ENCODE measurements around the gene UNC119B.
"Not testable (repeated sequence)": the region's sequence is repeated elsewhere in the genome, so short reads cannot be mapped to it uniquely, and the experiment has no call there.

Gene UNC119B

DNA sequence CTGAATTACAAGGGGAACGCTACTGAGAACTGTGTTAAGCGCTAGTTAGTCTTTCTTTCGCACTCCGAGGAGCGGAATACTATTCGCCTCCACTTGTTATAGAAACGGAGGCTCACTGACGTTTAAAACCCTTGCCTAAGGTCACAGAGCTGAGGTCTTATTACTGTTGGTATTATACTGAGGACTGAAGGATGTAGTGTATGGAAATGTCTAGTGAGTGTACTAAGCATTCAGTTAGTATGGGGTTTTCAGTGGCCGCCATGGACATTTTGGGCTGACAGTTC lies 16.2 kb downstream of the UNC119B start:
- TF ChIP-seq, protein P1, sequence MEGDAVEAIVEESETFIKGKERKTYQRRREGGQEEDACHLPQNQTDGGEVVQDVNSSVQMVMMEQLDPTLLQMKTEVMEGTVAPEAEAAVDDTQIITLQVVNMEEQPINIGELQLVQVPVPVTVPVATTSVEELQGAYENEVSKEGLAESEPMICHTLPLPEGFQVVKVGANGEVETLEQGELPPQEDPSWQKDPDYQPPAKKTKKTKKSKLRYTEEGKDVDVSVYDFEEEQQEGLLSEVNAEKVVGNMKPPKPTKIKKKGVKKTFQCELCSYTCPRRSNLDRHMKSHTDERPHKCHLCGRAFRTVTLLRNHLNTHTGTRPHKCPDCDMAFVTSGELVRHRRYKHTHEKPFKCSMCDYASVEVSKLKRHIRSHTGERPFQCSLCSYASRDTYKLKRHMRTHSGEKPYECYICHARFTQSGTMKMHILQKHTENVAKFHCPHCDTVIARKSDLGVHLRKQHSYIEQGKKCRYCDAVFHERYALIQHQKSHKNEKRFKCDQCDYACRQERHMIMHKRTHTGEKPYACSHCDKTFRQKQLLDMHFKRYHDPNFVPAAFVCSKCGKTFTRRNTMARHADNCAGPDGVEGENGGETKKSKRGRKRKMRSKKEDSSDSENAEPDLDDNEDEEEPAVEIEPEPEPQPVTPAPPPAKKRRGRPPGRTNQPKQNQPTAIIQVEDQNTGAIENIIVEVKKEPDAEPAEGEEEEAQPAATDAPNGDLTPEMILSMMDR (IDR thresholded peaks at IDR 0.05; ENCODE audit: low read depth, low read length, missing control alignments) = no peak
- in situ Hi-C loops (cut with HindIII; ENCODE audit: low sequenced_read_pairs) = no loop called here
- peak overlapping the region; percentile 59 for H3K4me3 ChIP-seq (ENCODE audit: low read depth, low read length)
- no peak for DNase-seq (ENCODE audit: low read depth)

DNA sequence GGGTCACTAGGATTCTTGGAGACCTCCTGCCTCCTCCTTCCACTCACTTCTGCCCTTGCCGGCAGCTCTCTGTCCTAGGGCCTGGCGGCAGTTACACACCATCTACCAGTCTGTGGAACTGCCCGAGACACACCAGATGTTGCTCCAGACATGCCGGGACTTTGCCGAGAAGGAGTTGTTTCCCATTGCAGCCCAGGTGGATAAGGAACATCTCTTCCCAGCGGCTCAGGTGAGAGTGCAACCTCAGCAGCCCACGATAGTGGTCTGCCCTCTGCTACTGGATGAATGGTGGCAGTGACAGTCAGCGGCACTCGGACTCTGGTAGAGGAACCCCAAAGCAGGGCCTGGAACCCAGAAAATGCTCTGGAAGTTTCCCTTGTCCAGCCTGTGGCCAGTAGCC lies 16.7 kb downstream of the UNC119B start:
- H3K4me3 ChIP-seq (ENCODE audit: low read depth, low read length) = no peak overlapping the region
- TF ChIP-seq, protein P1 (IDR thresholded peaks at IDR 0.05; ENCODE audit: low read depth, low read length, missing control alignments) = no peak
- no peak for DNase-seq (ENCODE audit: low read depth)
- in situ Hi-C loops (cut with HindIII; ENCODE audit: low sequenced_read_pairs) = no loop called here

DNA sequence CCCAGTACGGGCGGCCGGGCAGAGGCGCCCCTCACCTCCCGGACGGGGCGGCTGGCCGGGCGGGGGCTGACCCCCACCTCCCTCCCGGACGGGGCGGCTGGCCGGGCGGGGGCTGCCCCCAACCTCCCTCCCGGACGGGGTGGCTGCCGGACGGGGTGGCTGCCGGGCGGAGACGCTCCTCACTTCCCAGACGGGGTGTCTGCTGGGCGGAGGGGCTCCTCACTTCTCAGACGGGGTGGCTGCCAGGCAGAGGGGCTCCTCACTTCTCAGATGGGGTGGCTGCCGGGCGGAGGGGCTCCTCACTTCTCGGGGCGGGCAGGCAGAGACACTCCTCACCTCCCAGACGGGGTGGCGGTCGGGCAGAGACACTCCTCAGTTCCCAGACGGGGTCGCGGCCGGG lies 21.9 kb downstream of the UNC119B start:
- in situ Hi-C loops (cut with HindIII; ENCODE audit: low sequenced_read_pairs); H3K4me3 ChIP-seq (ENCODE audit: low read depth, low read length); DNase-seq (ENCODE audit: low read depth): not testable (repeated sequence)

DNA sequence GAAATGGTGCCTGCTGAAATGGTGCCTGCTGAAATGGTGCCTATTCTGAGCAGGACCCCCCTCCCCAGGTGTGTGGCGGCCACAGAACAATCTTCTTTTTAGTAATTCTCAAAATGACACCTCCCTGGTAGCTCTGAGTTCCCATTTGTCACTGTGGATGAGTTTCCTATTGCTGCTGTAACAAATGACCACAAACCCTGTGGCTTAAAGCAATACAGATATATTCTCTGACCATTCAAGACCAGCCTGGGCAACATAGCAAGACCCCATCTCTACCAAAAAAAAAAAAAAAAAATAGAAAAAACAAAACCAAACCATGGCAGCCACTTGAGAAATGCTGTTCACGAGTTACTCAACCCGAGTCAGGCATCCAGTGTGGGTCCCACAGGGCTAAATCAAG lies 23.3 kb downstream of the UNC119B start:
- in situ Hi-C loops (cut with HindIII; ENCODE audit: low sequenced_read_pairs) = no loop called here
- DNase-seq (ENCODE audit: low read depth) = no peak
- TF ChIP-seq, protein P1 (IDR thresholded peaks at IDR 0.05; ENCODE audit: low read depth, low read length, missing control alignments) = no peak
- no peak overlapping the region for H3K4me3 ChIP-seq (ENCODE audit: low read depth, low read length)

DNA sequence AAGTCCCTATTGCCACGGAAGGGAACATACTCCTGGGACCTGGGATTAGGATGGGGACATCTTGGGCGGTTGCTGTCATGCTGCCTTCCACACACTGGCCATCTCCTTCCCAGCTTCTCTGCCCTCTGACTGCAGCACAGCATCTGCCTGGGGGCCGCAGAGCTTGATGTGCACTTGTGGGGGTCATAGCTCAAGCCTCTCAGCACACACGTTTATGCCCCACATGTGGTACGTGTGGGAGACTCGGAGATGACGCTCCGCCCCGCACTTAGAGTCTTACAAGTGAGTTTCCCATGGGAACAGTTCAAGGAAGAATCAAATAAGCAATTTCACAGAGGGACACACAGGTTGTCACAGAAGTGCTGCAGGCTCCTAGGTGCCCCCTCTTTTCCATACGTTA lies 24.0 kb downstream of the UNC119B start:
- TF ChIP-seq, protein P1 (IDR thresholded peaks at IDR 0.05; ENCODE audit: low read depth, low read length, missing control alignments) = no peak
- no peak overlapping the region for H3K4me3 ChIP-seq (ENCODE audit: low read depth, low read length)
- no peak for DNase-seq (ENCODE audit: low read depth)
- in situ Hi-C loops (cut with HindIII; ENCODE audit: low sequenced_read_pairs) = no loop called here

DNA sequence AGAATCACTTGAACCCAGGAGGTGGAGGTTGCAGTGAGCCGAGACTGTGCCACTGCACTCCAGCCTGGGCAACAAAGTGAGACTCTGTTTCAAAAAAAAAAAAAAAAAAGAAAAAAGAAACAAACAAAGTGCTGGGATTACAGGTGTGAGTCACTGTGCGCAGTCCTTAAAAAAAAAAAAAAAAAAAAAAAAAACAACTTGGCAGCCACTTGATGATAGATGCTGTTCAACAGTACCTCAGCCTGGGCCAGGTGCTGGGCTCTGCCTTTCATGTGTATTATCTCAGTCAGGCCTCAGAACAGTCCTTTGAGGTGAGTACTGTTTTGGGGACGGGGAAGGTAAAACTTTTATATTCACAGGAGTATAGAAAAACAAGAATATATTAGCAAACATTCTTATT lies 24.9 kb downstream of the UNC119B start:
- DNase-seq (ENCODE audit: low read depth) = no peak
- TF ChIP-seq, protein P1 (IDR thresholded peaks at IDR 0.05; ENCODE audit: low read depth, low read length, missing control alignments) = no peak
- no peak overlapping the region for H3K4me3 ChIP-seq (ENCODE audit: low read depth, low read length)
- in situ Hi-C loops (cut with HindIII; ENCODE audit: low sequenced_read_pairs) = no loop called here

DNA sequence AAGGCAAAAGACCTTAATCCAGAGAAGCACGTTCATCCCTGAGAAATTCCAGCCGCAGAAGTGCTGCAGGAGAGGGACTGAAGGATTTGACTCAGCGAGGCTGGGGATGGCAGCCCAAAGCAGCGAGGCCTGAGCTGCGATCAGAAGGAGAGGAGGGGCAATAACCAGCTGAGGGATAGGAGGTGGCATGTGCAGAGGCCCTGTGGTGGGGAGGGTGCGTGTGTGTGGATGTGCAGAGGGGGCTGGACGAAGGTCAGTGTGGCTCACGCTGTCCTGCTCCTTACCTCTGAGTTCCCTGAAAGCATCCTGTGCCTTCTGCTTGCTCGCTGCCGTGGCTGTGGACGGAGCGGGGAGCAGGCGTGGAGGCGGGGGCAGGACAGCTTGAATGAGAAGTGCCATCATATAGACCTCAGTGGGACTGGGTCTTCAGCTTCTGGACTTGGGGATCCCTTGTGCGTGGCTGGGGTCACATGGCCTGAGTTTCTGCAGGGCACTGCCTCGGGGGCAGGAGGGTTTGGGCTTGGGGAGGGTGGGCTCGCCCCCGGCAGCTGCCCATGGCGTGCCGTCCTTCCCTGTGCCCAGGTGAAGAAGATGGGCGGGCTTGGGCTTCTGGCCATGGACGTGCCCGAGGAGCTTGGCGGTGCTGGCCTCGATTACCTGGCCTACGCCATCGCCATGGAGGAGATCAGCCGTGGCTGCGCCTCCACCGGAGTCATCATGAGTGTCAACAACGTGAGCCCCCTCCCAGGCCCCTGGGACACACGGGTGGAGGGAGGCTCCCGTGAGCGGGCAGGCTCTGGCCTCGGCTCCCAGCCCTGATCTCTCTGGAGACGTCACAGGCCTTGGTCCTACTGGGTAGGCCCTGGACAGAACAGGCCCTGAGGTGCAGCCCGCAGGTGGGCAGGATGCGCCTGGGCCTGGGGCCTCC lies 26.4 kb downstream of the UNC119B start:
- in situ Hi-C loops (cut with HindIII; ENCODE audit: low sequenced_read_pairs) = no loop called here
- DNase-seq (ENCODE audit: low read depth) = no peak
- H3K4me3 ChIP-seq (ENCODE audit: low read depth, low read length) = no peak overlapping the region
- TF ChIP-seq, protein P1 (IDR thresholded peaks at IDR 0.05; ENCODE audit: low read depth, low read length, missing control alignments) = no peak
